SK-N-SH (cell line): ENCODE data around the gene DAGLB. TPM values are rescaled to one million over a fixed set of nuclear protein-coding genes. Genes with fewer than 3 reads are reported as not detected.

Experiments used
- CTCF ChIA-PET: fragments of 300-600, 350-600 bp; formaldehyde crosslinking; extraction: SDS; loops from one replicate; lab custom pipeline; 2021; lab: Yijun Ruan, JAX
- POLR2A ChIA-PET: fragments of 350-600 bp; sonication (Branson Sonifier 250); formaldehyde crosslinking; extraction: SDS; loops from one replicate; lab custom pipeline; 2020; ENCODE audit warnings: antibody characterized with exemption, inconsistent platforms; lab: Yijun Ruan, JAX
- DNase-seq: peaks from one replicate; pipeline ENCODE4 v3.0.0; 2012
- H2AFZ ChIP-seq: fragments of 200-600 bp; sonication (generic); 2 replicates; pipeline ENCODE4 v1.8.1; 2016; ENCODE audit warnings: antibody characterized with exemption, mild to moderate bottlenecking, low read depth
- H3F3A ChIP-seq: fragments of 200-600 bp; sonication (generic); replicated peaks from 2 replicates; pipeline ENCODE3; 2016; ENCODE audit warnings: antibody characterized with exemption, mild to moderate bottlenecking; ENCODE audit not compliant: insufficient read depth
- H3K27ac ChIP-seq, 2 experiments: fragments of 200-500 bp in 1 of 2; fragments of 200-600 bp in 1 of 2; sonication (Bioruptor generic) in 1 of 2; sonication (generic), shearing (Covaris generic) in 1 of 2; 2 replicates each; pipeline versions ENCODE4 v1.5.1 to v1.6.1; 2014 to 2016; ENCODE audit warnings: low read depth in 2 of 2, inconsistent platforms in 1 of 2, low read length in 1 of 2, mild to moderate bottlenecking in 1 of 2, mixed read lengths in 1 of 2
- H3K27me3 ChIP-seq: fragments of 200-600 bp; sonication (generic), shearing (Covaris generic); 2 replicates; pipeline ENCODE4 v1.6.1; 2016; ENCODE audit warnings: mixed run types; ENCODE audit not compliant: insufficient read depth
- H3K36me3 ChIP-seq, 2 experiments: fragments of 200-500 bp in 1 of 2; fragments of 200-600 bp in 1 of 2; sonication (Bioruptor generic) in 1 of 2; sonication (generic) in 1 of 2; replicated peaks in 1 of 2; 2 replicates each; pipeline versions ENCODE3 to v1.5.1; 2014 to 2016; ENCODE audit warnings: low read length in 1 of 2, mild to moderate bottlenecking in 1 of 2; ENCODE audit not compliant: insufficient read depth in 2 of 2, control insufficient read depth in 1 of 2
- H3K4me1 ChIP-seq, 2 experiments: fragments of 200-500 bp in 1 of 2; fragments of 200-600 bp in 1 of 2; sonication (Bioruptor generic) in 1 of 2; sonication (generic), shearing (Covaris generic) in 1 of 2; 2 replicates each; pipeline versions ENCODE4 v1.5.1 to v1.6.1; 2014 to 2016; ENCODE audit warnings: low read depth in 1 of 2, low read length in 1 of 2, mixed run types in 1 of 2; ENCODE audit not compliant: insufficient read depth in 2 of 2, control insufficient read depth in 1 of 2
- H3K4me2 ChIP-seq: fragments of 200-600 bp; sonication (generic), shearing (Covaris generic); 2 replicates; pipeline ENCODE4 v1.6.1; 2017; ENCODE audit warnings: mixed run types
- H3K4me3 ChIP-seq, 2 experiments: fragments of 200-500 bp in 1 of 2; fragments of 200-600 bp in 1 of 2; sonication (Bioruptor generic) in 1 of 2; sonication (generic), shearing (Covaris generic) in 1 of 2; 2 replicates each; pipeline versions ENCODE4 v1.5.1 to v1.8.1; 2014 to 2016; ENCODE audit warnings: low read depth in 2 of 2, inconsistent platforms in 1 of 2, low read length in 1 of 2, mild to moderate bottlenecking in 1 of 2, mixed read lengths in 1 of 2, moderate library complexity in 1 of 2
- H3K79me2 ChIP-seq: fragments of 200-600 bp; sonication (generic); 2 replicates; pipeline ENCODE4 v1.8.1; 2017; ENCODE audit warnings: mild to moderate bottlenecking; ENCODE audit not compliant: insufficient read depth
- H3K9ac ChIP-seq: fragments of 200-600 bp; sonication (generic); 2 replicates; pipeline ENCODE4 v1.6.1; 2017; ENCODE audit warnings: mixed run types
- H3K9me2 ChIP-seq: fragments of 200-600 bp; sonication (generic); 2 replicates; pipeline ENCODE4 v1.6.1; 2017; ENCODE audit warnings: mixed run types
- H3K9me3 ChIP-seq: fragments of 200-600 bp; sonication (generic); 2 replicates; pipeline ENCODE4 v1.6.1; 2017; ENCODE audit warnings: mixed run types, mild to moderate bottlenecking, moderate library complexity
- H4K20me1 ChIP-seq: fragments of 200-600 bp; sonication (generic); 2 replicates; pipeline ENCODE4 v1.6.1; 2017; ENCODE audit warnings: mild to moderate bottlenecking, mixed run types; ENCODE audit not compliant: insufficient read depth
- EZH2phosphoT487 ChIP-seq: fragments of 200-600 bp; sonication (generic); IDR thresholded peaks from 2 replicates; pipeline ENCODE4 v1.6.1; 2017; ENCODE audit warnings: low read depth, mixed run types, mild to moderate bottlenecking, antibody characterized with exemption, moderate library complexity, borderline replicate concordance
- FOXJ3 ChIP-seq: sonication (generic); formaldehyde crosslinking; IDR thresholded peaks from 2 replicates; pipeline ENCODE4 v1.5.1; 2020; ENCODE audit warnings: mild to moderate bottlenecking, missing genetic modification reagents
- TEAD4 ChIP-seq: IDR thresholded peaks from 2 replicates; pipeline ENCODE4 v1.4.0; 2012; ENCODE audit warnings: mild to moderate bottlenecking, borderline replicate concordance; ENCODE audit not compliant: insufficient read depth
- WGBS: methylation state at CpG from one replicate; pipeline ENCODE4 v1.1.6; 2017; ENCODE audit warnings: low lambda C conversion rate; 5-methylcytosine and 5-hydroxymethylcytosine counted together
- polyA plus RNA-seq, 3 experiments: library from polyadenylated mRNA; depleted of rRNA; stranded (reverse); fragments of >200 nt; gene quantifications; 2 replicates each; pipeline ENCODE4 v1.2.3, GENCODE V29; 2012
- TF ChIP-seq, protein P1 (sequence below): IDR thresholded peaks from 2 replicates; pipeline ENCODE4; 2012

Gene DAGLB
- polyA plus RNA-seq, 1 of the 3 experiments (the other 2 are of a cell fraction) = 24.1 TPM

DNA sequence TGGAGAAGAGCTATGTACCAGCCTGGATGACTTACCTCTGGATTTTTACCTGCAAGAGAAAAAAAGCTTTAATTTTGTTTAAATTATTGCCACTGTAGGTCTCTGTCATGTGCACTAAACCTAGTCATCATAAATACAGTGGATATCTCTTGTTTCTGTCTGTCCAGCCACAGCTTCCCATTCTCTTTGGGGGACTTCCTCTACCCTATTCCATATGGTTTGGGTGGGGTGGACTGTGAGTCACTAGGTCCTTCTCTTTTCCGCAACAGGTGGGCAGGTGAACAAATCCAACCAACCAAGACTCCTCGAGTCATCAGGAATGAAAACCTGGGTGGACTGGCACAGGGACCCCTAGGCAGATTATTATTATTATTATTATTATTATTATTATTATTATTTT lies 88.0 kb downstream of the DAGLB start:
- no peak overlapping the region for H3K27ac ChIP-seq
- H3K79me2 ChIP-seq = no peaks in the 10 kb centered on the region
- peak overlapping the region; percentile 36; the same call in 1 of the 2 replicates for H2AFZ ChIP-seq
- no peak for DNase-seq
- no peaks in the 10 kb centered on the region for H3K36me3 ChIP-seq
- TF ChIP-seq, protein P1, sequence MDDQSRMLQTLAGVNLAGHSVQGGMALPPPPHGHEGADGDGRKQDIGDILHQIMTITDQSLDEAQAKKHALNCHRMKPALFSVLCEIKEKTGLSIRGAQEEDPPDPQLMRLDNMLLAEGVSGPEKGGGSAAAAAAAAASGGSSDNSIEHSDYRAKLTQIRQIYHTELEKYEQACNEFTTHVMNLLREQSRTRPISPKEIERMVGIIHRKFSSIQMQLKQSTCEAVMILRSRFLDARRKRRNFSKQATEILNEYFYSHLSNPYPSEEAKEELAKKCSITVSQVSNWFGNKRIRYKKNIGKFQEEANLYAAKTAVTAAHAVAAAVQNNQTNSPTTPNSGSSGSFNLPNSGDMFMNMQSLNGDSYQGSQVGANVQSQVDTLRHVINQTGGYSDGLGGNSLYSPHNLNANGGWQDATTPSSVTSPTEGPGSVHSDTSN = no peak
- TF ChIP-seq TEAD4 = no peak
- no peak for TF ChIP-seq FOXJ3
- no peak for TF ChIP-seq EZH2phosphoT487
- CTCF ChIA-PET = interaction anchor here (1.0 to 1.3 kb wide), 5 partner anchors 22 to 371 kb away, joined by 3 to 4 read pairs (median 3); no protein-coding TSS in a partner anchor
- no peaks in the 10 kb centered on the region for H3K9me2 ChIP-seq
- H3K9me3 ChIP-seq = no peaks in the 10 kb centered on the region
- no peaks in the 10 kb centered on the region for H4K20me1 ChIP-seq
- no peaks in the 10 kb centered on the region for H3K4me1 ChIP-seq
- no peak overlapping the region for H3K9ac ChIP-seq
- 98% methylated on average over 2 of the region's 2 CpGs for WGBS
- POLR2A ChIA-PET = no interaction called here
- H3K27me3 ChIP-seq = no peaks in the 10 kb centered on the region
- no peaks in the 10 kb centered on the region for H3F3A ChIP-seq
- H3K4me2 ChIP-seq = no peak overlapping the region
- H3K4me3 ChIP-seq = no peak overlapping the region

Other genes with a start within 250 kb of the DAGLB start
- 55.1 and 56.8 TPM in 2 replicates for gene CYTH3, start 175.3 kb downstream of the DAGLB start, polyA plus RNA-seq (2012; rRNA removed)
- gene FAM220A, start 99.0 kb downstream of the DAGLB start, polyA plus RNA-seq (2012; rRNA removed) = 16.1 and 18.5 TPM in 2 replicates
- 454 and 460 TPM in 2 replicates for gene RAC1, start 73.4 kb downstream of the DAGLB start, polyA plus RNA-seq (2012; rRNA removed)
- gene KDELR2, start 36.2 kb upstream of the DAGLB start, polyA plus RNA-seq (2012; rRNA removed) = 122 and 136 TPM in 2 replicates
- 0.03 and 0.06 TPM in 2 replicates for gene GRID2IP, start 103.5 kb upstream of the DAGLB start, polyA plus RNA-seq (2012; rRNA removed)
- gene ZDHHC4, start 129.5 kb upstream of the DAGLB start, polyA plus RNA-seq (2012; rRNA removed) = 169 and 178 TPM in 2 replicates
- gene INTS15, start 142.1 kb upstream of the DAGLB start, polyA plus RNA-seq (2012; rRNA removed) = 31.3 and 39.1 TPM in 2 replicates
- 15.9 and 17.6 TPM in 2 replicates for gene ZNF853, start 167.7 kb upstream of the DAGLB start, polyA plus RNA-seq (2012; rRNA removed)
- 18.0 and 18.6 TPM in 2 replicates for gene ZNF316, start 189.4 kb upstream of the DAGLB start, polyA plus RNA-seq (2012; rRNA removed)